Vagina (tissue), 2 donors: ENCODE results near the gene NFATC2.

ENCODE experiments used
- CTCF ChIP-seq, 3 experiments: fragments of 450-650 bp in 2 of 3; fragments of 200-600 bp in 1 of 3; sonication (generic) in 1 of 3; IDR thresholded peaks; one replicate each; pipeline ENCODE4 v1.5.1; 2017 to 2019; ENCODE audit warnings: antibody characterized with exemption in 3 of 3, mild to moderate bottlenecking in 2 of 3, moderate library complexity in 2 of 3
- POLR2A ChIP-seq, 2 donors: fragments of 450-650 bp; IDR thresholded peaks; one replicate each; pipeline ENCODE4 v1.6.1; 2017; ENCODE audit warnings: antibody characterized with exemption in 2 of 2, mild to moderate bottlenecking in 2 of 2, moderate library complexity in 2 of 2

- no peak for TF ChIP-seq CTCF (IDR thresholded peaks at IDR 0.05)
- TF ChIP-seq POLR2A (IDR thresholded peaks at IDR 0.05): no peak
Measured at GRCh38 chr20:51380401-51381385, 161.8 kb downstream of the NFATC2 start.
